GM18868 (cell line): ENCODE results near the gene CAMKK1.
A peak's percentile ranks its signal among the peaks of the same experiment; 100 is the strongest.

Experiments
- ATAC-seq: cut with Tn5 transposase; IDR thresholded peaks from one replicate; pipeline ENCODE4 v1.9.1; 2021; ENCODE audit warnings: mild to moderate bottlenecking, moderate library complexity; ENCODE audit not compliant: unreplicated experiment

CAMKK1 gene

GRCh38 chr17:3893003-3893719 lies at the start of gene CAMKK1:
CAMKK1 (minus strand) TSS chr17:3893053; CDS start chr17:3885687, 7,366 bp downstream.
- peak; percentile 80 for ATAC-seq

DNA sequence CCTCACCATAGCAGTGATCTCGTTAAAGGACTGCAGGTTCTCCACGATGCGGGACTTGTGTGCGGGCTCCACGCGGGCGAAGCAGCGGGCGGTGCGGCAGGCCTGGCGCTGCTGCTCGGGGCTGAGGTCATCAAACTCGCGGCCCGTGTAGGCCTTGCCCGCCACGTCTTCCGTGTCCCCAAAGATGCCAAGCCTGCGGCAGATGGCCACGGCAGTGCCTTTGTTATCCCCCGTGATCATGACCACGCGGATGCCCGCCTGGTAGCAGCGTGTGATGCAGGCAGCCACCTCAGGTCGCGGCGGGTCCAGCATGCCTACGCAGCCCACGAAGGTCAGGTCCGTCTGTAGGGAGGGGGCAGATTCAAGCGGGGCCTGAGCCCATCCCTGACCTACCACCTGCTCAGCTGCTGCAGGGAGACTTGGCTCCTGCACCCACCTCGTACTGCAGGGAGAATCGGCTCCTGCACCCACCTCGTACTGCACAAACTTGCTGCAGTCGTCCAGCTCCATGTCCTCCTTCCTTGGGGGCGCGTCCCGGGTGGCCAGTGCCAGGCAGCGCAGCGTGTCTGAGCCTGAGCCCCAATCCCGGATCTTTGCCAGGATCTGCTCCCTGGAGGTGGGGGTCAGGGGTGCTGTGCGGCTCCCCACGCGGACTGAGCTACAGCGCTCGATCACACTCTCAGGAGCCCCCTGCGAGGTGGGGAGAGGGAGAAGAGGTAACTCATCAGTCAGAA lies 48.3 kb upstream of the CAMKK1 start:
- no peak for ATAC-seq

DNA sequence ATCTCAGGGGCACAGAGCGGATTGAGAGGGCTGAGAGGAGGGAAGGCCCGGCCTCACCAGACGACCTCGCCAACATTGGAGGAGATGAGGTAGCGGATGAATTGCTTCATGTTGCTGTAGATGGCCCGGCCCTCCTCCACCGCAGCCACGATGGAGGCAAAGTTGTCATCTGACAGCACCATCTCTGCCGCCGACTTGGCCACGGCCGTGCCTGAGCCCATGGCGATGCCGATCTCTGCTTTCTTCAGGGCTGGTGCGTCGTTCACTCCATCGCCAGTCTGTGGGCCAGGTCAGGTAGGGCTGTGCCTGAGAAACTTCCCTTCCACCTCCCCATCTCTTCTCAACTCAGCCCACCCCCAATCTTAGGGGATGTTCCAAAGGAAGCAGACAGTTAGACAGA lies 44.5 kb upstream of the CAMKK1 start:
- ATAC-seq: no peak

DNA sequence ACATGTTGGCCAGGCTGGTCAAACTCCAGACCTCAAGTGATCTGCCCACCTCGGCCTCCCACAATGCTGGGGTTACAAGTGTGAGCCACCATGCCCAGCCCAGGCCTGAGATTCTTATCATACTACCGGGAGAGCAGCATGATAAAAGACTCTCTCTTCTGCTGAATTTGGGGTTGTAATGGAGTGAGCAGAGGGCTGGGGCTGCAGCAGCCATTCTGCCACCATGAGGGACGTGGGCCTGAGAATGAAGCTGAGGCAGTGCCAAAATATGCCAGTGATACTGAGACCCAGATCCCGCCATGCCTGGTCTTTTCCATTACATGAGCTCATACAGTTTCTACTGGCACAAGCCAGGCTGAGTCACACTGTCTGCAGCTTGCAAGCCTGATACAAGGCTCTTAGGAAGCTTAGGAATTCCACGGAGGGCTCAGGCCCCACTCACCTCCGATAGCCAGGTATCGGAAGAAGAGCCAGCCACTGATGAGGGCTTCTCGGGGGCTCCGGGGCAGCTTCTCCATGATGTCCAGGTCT lies 43.0 kb upstream of the CAMKK1 start:
- ATAC-seq: no peak

DNA sequence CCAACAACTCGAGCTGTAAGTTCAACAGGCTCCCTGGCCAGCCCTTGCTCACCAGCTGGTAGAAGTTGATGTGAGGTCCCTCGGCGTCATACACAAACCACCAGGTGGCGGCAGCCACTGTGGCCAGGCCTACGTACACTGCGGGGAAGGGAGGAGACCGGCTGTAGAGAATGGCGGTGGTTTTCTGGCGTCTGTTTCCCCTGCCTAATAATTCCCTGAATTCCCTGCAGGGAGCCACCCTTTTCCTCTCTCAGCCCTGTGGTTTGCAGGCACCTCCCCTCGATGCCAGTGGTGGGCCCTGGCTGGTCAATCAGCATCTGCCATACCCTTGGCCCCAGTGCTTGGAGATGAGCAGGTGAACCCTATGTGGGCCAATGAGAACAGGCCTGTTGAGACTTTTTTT lies 42.3 kb upstream of the CAMKK1 start:
- no peak for ATAC-seq

DNA sequence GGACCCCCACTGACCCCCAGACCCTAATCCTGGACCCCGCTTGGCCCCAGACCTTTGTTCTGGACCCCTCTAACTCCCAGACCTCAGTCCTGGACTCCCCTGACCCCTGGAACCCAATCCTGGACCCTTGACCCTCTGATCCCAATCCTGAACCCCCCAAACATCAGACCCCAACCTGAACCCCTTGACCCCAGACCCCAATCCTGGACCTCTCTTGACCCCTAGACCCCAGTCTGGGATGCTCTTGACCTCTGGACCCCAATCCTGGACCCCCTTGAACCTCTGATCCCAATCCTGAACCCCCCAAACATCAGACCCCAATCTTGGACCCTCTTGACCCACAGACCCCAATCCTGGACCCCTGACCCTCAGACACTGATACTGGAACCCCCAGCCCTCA lies 36.9 kb upstream of the CAMKK1 start:
- ATAC-seq: no peak

DNA sequence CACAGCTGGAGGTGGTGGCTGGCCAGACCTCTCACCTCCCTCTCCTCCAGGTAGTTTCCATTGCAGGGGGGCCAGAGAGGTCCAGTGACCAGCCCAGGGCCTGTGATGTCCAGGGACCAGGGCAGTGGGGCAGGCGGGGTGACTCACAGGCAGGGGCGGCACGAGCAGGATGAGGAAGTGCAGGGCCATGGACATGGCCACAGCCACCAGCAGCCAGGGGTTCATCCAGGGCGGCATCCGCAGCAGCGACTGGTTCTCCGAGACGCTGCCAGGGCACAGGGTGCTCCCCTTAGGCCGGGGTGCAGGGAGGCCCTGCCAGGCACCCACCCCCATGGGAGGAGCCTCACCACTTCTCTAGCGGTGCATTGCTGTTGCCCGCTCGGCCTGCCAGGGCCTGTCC lies 36.3 kb upstream of the CAMKK1 start:
- no peak for ATAC-seq

DNA sequence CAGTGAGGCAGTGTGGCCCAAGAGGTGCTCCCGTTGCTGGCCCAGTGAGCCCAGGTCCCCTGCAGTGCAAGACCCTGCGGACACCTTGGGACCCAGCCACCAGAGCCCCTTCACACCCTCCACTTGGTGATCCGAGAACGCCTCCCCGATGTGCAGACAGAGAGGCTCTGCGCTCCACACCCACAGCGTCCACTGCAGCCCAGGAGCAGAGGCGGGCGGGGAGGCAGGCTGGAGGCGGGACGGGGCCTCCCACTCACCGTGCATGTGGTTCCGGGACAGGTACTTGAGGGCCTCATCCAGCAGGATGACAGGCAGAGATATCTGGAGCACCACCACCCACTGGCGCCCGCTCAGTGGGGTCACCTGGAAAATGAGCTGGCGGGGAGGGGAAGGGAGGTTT lies 35.6 kb upstream of the CAMKK1 start:
- ATAC-seq: no peak

GRCh38 chr17:3927628-3928340 lies 34.9 kb upstream of the CAMKK1 start:
- ATAC-seq: no peak

- no peak for ATAC-seq
Measured at GRCh38 chr17:3926860-3927627, 34.2 kb upstream of the CAMKK1 start.

DNA sequence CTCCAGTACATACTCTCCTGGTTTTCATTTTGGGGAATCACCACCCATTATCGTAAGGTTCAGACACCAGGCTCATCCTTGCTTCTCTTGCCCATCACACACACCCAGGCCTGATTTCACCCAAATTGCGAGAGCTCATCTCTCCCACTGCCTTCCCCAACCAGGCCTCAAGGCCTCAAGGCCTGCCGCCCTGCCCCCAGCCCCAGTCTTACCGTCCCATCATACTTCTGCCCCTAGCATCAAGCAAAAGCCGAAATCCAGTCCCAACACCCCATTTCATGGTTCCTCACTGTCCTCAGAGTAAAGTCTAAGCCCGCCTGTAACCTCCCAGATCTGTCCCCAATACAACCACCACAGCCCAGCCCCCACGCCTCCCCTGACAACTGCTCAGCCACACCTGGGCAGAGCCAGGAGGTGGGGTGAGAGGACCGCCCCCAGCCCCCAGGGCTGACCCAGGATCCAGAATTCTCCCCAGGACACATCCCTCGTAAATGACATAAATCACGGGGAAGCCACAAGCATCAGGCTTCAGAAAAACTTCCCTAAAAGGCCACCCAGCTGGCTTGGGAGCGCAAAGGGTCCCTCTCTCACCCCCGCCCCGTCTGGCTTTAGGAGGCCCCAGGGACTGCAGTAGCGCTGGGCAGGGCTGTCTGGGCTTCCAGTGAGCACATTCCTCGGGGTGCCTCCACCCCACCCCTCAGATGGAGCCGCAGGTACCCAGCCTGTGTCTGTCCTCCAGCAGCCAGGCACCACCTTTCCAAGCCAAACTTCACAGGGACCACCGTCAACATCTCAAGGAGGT lies 33.0 kb upstream of the CAMKK1 start:
- no peak for ATAC-seq

DNA sequence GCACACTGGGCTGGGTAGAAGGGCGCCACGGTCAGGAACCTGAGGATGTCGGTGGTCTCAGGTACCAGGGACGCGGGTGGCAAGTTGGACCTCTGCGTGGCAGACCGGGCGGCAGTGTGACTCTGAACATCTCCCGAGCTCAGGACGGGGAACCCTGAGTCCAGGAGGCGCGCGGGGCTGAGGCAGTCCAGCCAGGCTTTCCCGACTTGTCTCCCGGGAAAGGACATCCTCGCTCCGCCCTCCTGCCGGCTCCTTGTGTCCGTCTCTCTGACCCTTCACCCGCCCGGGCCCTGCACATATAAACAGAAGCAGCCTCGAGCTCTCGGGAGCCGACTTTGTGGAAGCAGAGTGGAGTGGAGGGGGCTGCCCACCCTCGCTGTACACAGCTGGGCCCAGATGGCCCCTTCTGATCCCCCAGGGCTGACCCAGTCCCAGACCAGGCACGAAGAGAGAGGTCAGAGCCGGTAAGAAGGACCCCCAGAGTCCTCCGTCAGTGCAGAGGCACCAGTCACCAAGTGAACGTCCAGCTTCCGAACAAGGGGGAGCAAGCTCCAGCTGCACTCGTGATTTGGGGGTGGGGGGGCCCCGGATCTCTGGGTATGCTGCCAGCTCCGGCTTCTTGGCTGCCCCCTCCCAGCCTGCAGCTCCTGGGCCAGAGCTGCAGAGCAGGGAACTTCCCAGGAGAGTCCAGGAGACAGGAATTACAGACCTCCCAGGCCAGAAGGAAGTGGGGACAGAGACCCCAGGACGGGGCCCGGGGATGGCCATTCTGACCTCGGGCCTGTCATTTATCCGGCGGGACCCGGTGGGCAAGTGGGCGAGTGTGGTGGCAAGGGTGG lies 31.9 kb upstream of the CAMKK1 start:
- no peak for ATAC-seq

- ATAC-seq: no peak
Measured at GRCh38 chr17:3923466-3924190, 30.8 kb upstream of the CAMKK1 start.

GRCh38 chr17:3922765-3923164 lies 29.9 kb upstream of the CAMKK1 start:
- ATAC-seq: no peak

GRCh38 chr17:3921502-3922319 lies 28.9 kb upstream of the CAMKK1 start:
- no peak for ATAC-seq

DNA sequence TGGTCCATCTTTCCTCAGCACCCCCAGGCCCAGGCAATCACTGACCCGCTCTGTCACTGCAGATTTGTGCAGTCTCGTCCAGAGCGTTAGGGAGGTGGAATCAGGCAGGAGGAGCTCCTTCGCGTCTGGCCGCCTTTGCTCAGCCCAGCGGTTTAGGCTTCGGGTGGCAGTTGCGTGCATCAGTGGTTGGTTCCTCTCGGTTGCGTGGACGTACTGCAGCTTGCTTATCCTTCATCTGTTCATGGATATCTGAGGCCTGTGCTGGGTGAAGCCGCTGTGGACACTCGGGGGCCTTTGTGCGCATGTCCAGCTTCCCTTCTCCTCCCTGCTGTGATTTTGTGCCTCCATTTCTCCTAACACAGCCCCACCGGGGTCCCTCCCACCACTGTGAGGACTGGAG lies 28.2 kb upstream of the CAMKK1 start:
- ATAC-seq: no peak

DNA sequence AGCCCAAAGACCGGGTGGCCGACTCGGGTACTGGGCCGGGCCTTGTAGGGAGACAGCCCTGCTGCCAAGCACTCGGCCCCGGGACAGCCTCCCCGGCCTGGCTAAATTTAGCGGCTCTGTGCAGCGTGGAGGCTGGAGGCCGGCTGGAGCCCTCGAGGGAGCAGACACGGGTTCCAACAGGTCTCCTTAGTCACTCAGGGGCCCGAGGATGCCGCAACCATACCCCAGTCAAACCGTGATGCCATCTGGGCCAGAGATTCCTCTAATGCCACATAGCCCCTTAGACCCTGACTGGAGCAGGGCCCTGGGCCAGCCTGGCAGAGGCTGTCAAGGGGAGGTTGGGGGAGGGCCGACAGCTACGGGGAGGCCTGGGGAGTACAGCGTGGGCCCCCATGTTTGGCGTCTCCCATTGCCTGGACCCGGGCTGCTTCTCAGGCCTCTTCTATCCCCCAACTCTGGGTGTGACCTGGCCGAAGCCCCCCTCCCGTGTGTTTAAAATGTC lies 26.3 kb upstream of the CAMKK1 start:
- ATAC-seq: no peak
